CD14-positive monocyte (primary cell): ENCODE results near the gene DCLK1. TPM values are rescaled to one million over a fixed set of nuclear protein-coding genes. Genes with fewer than 3 reads are reported as not detected.

Experiments
- DNase-seq, 3 donors: peaks; one replicate each; pipeline ENCODE4 v3.0.0-alpha.2; 2011 to 2022
- H2AFZ ChIP-seq: 2 replicates; pipeline ENCODE4 v1.6.0; 2012; ENCODE audit warnings: mild to moderate bottlenecking, low read depth, low read length, inconsistent platforms; ENCODE audit not compliant: insufficient read depth, poor library complexity, severe bottlenecking
- H3K27ac ChIP-seq, 2 donors: 1 replicate in 1 of 2; 2 replicates in 1 of 2; pipeline ENCODE4 v1.5.1; 2012 to 2013; ENCODE audit warnings: low read length in 2 of 2, control low read depth in 1 of 2, inconsistent platforms in 1 of 2, low read depth in 1 of 2, mild to moderate bottlenecking in 1 of 2
- H3K27me3 ChIP-seq, 2 donors: one replicate each; pipeline versions ENCODE4 v1.6.0 to v1.6.1; 2011 to 2013; ENCODE audit warnings: low read length in 2 of 2; ENCODE audit not compliant: control insufficient read depth in 2 of 2, insufficient read depth in 2 of 2
- H3K36me3 ChIP-seq, 2 donors: replicated peaks in 1 of 2; 1 replicate in 1 of 2; 2 replicates in 1 of 2; pipeline versions ENCODE4 v1.5.1 to v1.6.1; 2012 to 2013; ENCODE audit warnings: low read length in 2 of 2, control low read depth in 1 of 2, inconsistent platforms in 1 of 2, mild to moderate bottlenecking in 1 of 2; ENCODE audit not compliant: insufficient read depth in 2 of 2, control insufficient read depth in 1 of 2
- H3K4me1 ChIP-seq, 2 donors: 1 replicate in 1 of 2; 2 replicates in 1 of 2; pipeline versions ENCODE4 v1.5.1 to v1.6.1; 2012 to 2013; ENCODE audit warnings: low read length in 2 of 2, control low read depth in 1 of 2, inconsistent platforms in 1 of 2, mild to moderate bottlenecking in 1 of 2, moderate library complexity in 1 of 2; ENCODE audit not compliant: insufficient read depth in 2 of 2, control insufficient read depth in 1 of 2
- H3K4me2 ChIP-seq: replicated peaks from 2 replicates; pipeline ENCODE3; 2012; ENCODE audit warnings: low read length, moderate library complexity, mild to moderate bottlenecking; ENCODE audit not compliant: poor library complexity, severe bottlenecking; ENCODE audit errors: extremely low read depth
- H3K4me3 ChIP-seq, 3 experiments: fragments of 200-600 bp in 1 of 3; sonication (generic) in 1 of 3; replicated peaks in 1 of 3; 1 replicate in 2 of 3; 2 replicates in 1 of 3; pipeline ENCODE4 v1.5.1; 2011 to 2013; ENCODE audit warnings: low read length in 3 of 3, mild to moderate bottlenecking in 3 of 3, control low read depth in 2 of 3, low read depth in 2 of 3, inconsistent platforms in 1 of 3, moderate library complexity in 1 of 3
- H3K79me2 ChIP-seq: 2 replicates; pipeline ENCODE4 v1.6.0; 2012; ENCODE audit warnings: mild to moderate bottlenecking, control low read depth, inconsistent platforms, low read length, moderate library complexity; ENCODE audit not compliant: insufficient read depth
- H3K9ac ChIP-seq: 2 replicates; pipeline ENCODE4 v1.6.0; 2017; ENCODE audit warnings: low read length, mild to moderate bottlenecking; ENCODE audit not compliant: insufficient read depth, poor library complexity, severe bottlenecking
- H3K9me3 ChIP-seq, 2 donors: replicated peaks in 1 of 2; 1 replicate in 1 of 2; 2 replicates in 1 of 2; pipeline versions ENCODE4 v1.5.1 to v1.6.1; 2012 to 2013; ENCODE audit warnings: low read length in 2 of 2, control low read depth in 1 of 2; ENCODE audit not compliant: control insufficient read depth in 1 of 2, insufficient read depth in 1 of 2
- H4K20me1 ChIP-seq: 2 replicates; pipeline ENCODE4 v1.6.0; 2012; ENCODE audit warnings: mild to moderate bottlenecking, low read length, control low read depth, moderate library complexity; ENCODE audit not compliant: insufficient read depth
- H3K27ac Mint-ChIP-seq, 7 donors: one replicate each; pipeline ENCODE4 v1.8.0; 2020; ENCODE audit warnings: mild to moderate bottlenecking in 7 of 7, mixed read lengths in 7 of 7, moderate library complexity in 6 of 7, inconsistent platforms in 2 of 7
- H3K27me3 Mint-ChIP-seq, 3 donors: one replicate each; pipeline ENCODE4 v1.8.0; 2021 to 2022; ENCODE audit warnings: low read depth in 3 of 3, mild to moderate bottlenecking in 3 of 3, mixed read lengths in 3 of 3, moderate library complexity in 3 of 3, inconsistent platforms in 1 of 3
- H3K36me3 Mint-ChIP-seq, 2 donors: one replicate each; pipeline ENCODE4 v1.8.0; 2020; ENCODE audit warnings: mixed read lengths in 2 of 2, inconsistent platforms in 1 of 2, mild to moderate bottlenecking in 1 of 2
- H3K4me1 Mint-ChIP-seq: one replicate; pipeline ENCODE4 v1.8.0; 2020; ENCODE audit warnings: mild to moderate bottlenecking, mixed read lengths
- H3K4me3 Mint-ChIP-seq, 2 donors: one replicate each; pipeline ENCODE4 v1.8.0; 2020; ENCODE audit warnings: mild to moderate bottlenecking in 2 of 2, mixed read lengths in 2 of 2, moderate library complexity in 1 of 2
- H3K9me3 Mint-ChIP-seq, 7 donors: one replicate each; pipeline ENCODE4 v1.8.0; 2020 to 2022; ENCODE audit warnings: mixed read lengths in 7 of 7, mild to moderate bottlenecking in 6 of 7, moderate library complexity in 6 of 7, inconsistent platforms in 2 of 7
- CTCF ChIP-seq: fragments of 200-600 bp; IDR thresholded peaks from one replicate; pipeline ENCODE4 v1.8.0; 2022; ENCODE audit warnings: antibody characterized with exemption, mild to moderate bottlenecking
- WGBS: methylation state at CpG from one replicate; pipeline ENCODE4 v1.1.5; 2013; ENCODE audit warnings: missing lambda C conversion rate; ENCODE audit not compliant: insufficient coverage; 5-methylcytosine and 5-hydroxymethylcytosine counted together
- intact Hi-C, 2 donors: fragments of 100-400 bp; cut with micrococcal nuclease; formaldehyde crosslinking; loops; one replicate each; pipeline versions ENCODE4 v1.15.0 to v1.15.1; 2023
- polyA plus RNA-seq, 3 donors: library from polyadenylated mRNA; depleted of rRNA in 1 of 3; unstranded in 2 of 3; stranded (reverse) in 1 of 3; fragments of 300-500 nt in 2 of 3; fragments of >200 nt in 1 of 3; fragmentation: Illumina TruSeq in 2 of 3; gene quantifications; 1 replicate in 2 of 3; 2 replicates in 1 of 3; pipeline ENCODE4 v1.2.3, GENCODE V29; 2012 to 2021

Gene DCLK1
- polyA plus RNA-seq, 3 donors = not detected

- 100% methylated on average over 3 of the region's 6 CpGs for WGBS
- no peak overlapping the region for H3K27ac Mint-ChIP-seq
- Histone ChIP-seq H4K20me1 (no peaks in the 10 kb centered on the region), H3K27ac (no peak overlapping the region), H3K27me3 (no peaks in the 10 kb centered on the region), H3K4me2 (no peak overlapping the region), H3K4me1 (no peaks in the 10 kb centered on the region), H3K9me3 (no peaks in the 10 kb centered on the region), H2AFZ (no peak overlapping the region), H3K79me2 (no peaks in the 10 kb centered on the region), H3K36me3 (no peaks in the 10 kb centered on the region), H3K4me3 (no peak overlapping the region), H3K9ac (no peak overlapping the region)
- H3K4me1 Mint-ChIP-seq = no peaks in the 10 kb centered on the region
- H3K36me3 Mint-ChIP-seq = no peaks in the 10 kb centered on the region
- no peak overlapping the region for H3K4me3 Mint-ChIP-seq
- no peak for DNase-seq
- no peak for TF ChIP-seq CTCF
- intact Hi-C loops = no loop called here
- H3K27me3 Mint-ChIP-seq = peaks cover 0 to 1% (median 0%) of the 10 kb centered on the region in 3 donors
- H3K9me3 Mint-ChIP-seq = peaks cover 0 to 5% (median 2%) of the 10 kb centered on the region in 7 donors
These were observed 61.3 kb downstream of the DCLK1 start for GRCh38 chr13:36069881-36070366.

GRCh38 chr13:36068991-36069390 lies 62.2 kb downstream of the DCLK1 start:
- peaks cover 0 to 5% (median 2%) of the 10 kb centered on the region in 7 donors for H3K9me3 Mint-ChIP-seq
- H3K36me3 ChIP-seq = no peaks in the 10 kb centered on the region
- H3K9me3 ChIP-seq = peaks cover 0 to 3% of the 10 kb centered on the region in 2 donors
- H3K27ac Mint-ChIP-seq = no peak overlapping the region
- no peaks in the 10 kb centered on the region for H3K27me3 ChIP-seq
- no peaks in the 10 kb centered on the region for H3K4me1 ChIP-seq
- H3K4me3 ChIP-seq = no peak overlapping the region
- no peaks in the 10 kb centered on the region for H3K36me3 Mint-ChIP-seq
- no peaks in the 10 kb centered on the region for H3K79me2 ChIP-seq
- H2AFZ ChIP-seq = no peak overlapping the region
- intact Hi-C loops = no loop called here
- no peak overlapping the region for H3K27ac ChIP-seq
- H3K27me3 Mint-ChIP-seq = peaks cover 0 to 1% (median 0%) of the 10 kb centered on the region in 3 donors
- H3K4me2 ChIP-seq = no peak overlapping the region
- WGBS = no CpG with 5 or more reads among the region's 3 CpGs
- no peaks in the 10 kb centered on the region for H4K20me1 ChIP-seq
- no peaks in the 10 kb centered on the region for H3K4me1 Mint-ChIP-seq
- DNase-seq = no peak
- TF ChIP-seq CTCF = no peak
- no peak overlapping the region for H3K9ac ChIP-seq
- no peak overlapping the region for H3K4me3 Mint-ChIP-seq
